Measurements from ENCODE around the gene ZNF407.

Gene ZNF407

GRCh38 chr18:74728586-74728985 is 130.9 kb downstream of the ZNF407 start:
- no peak for DNase-seq (ENCODE audit: low spot score)

- no peak for DNase-seq (ENCODE audit: low spot score)
These were observed 133.4 kb downstream of the ZNF407 start for GRCh38 chr18:74731097-74731496.

- no peak for DNase-seq (ENCODE audit: low spot score)
These were observed 134.7 kb downstream of the ZNF407 start for GRCh38 chr18:74732380-74732779.

- no peak for DNase-seq (ENCODE audit: low spot score)
These were observed 135.9 kb downstream of the ZNF407 start for GRCh38 chr18:74733598-74733997.

GRCh38 chr18:74734013-74734444 is 136.4 kb downstream of the ZNF407 start:
- DNase-seq (ENCODE audit: low spot score): no peak

GRCh38 chr18:74739926-74740325 is 142.3 kb downstream of the ZNF407 start:
- DNase-seq (ENCODE audit: low spot score): no peak

- DNase-seq (ENCODE audit: low spot score): no peak
These were observed 145.0 kb downstream of the ZNF407 start for GRCh38 chr18:74742573-74743243.

- DNase-seq (ENCODE audit: low spot score): no peak
These were observed 148.1 kb downstream of the ZNF407 start for GRCh38 chr18:74745633-74746403.

GRCh38 chr18:74748809-74749208 is 151.1 kb downstream of the ZNF407 start:
- DNase-seq (ENCODE audit: low spot score): no peak

- DNase-seq (ENCODE audit: low spot score): no peak
These were observed 161.3 kb downstream of the ZNF407 start for GRCh38 chr18:74758995-74759394.

GRCh38 chr18:74760026-74760425 is 162.4 kb downstream of the ZNF407 start:
- DNase-seq (ENCODE audit: low spot score): no peak

GRCh38 chr18:74760436-74760835 is 162.8 kb downstream of the ZNF407 start:
- no peak for DNase-seq (ENCODE audit: low spot score)

- no peak for DNase-seq (ENCODE audit: low spot score)
These were observed 168.6 kb downstream of the ZNF407 start for GRCh38 chr18:74766251-74766650.

- DNase-seq (ENCODE audit: low spot score): no peak
These were observed 170.4 kb downstream of the ZNF407 start for GRCh38 chr18:74768096-74768495.

- DNase-seq (ENCODE audit: low spot score): no peak
These were observed 175.5 kb downstream of the ZNF407 start for GRCh38 chr18:74773171-74773624.

GRCh38 chr18:74774486-74774885 is 176.8 kb downstream of the ZNF407 start:
- no peak for DNase-seq (ENCODE audit: low spot score)

GRCh38 chr18:74775239-74775638 is 177.6 kb downstream of the ZNF407 start:
- DNase-seq (ENCODE audit: low spot score): no peak

- DNase-seq (ENCODE audit: low spot score): no peak
These were observed 180.6 kb downstream of the ZNF407 start for GRCh38 chr18:74778191-74778847.

GRCh38 chr18:74784752-74785151 is 187.1 kb downstream of the ZNF407 start:
- no peak for DNase-seq (ENCODE audit: low spot score)

- no peak for DNase-seq (ENCODE audit: low spot score)
These were observed 188.0 kb downstream of the ZNF407 start for GRCh38 chr18:74785632-74786031.

GRCh38 chr18:74788657-74789056 is 191.0 kb downstream of the ZNF407 start:
- DNase-seq (ENCODE audit: low spot score): no peak

- no peak for DNase-seq (ENCODE audit: low spot score)
These were observed 191.4 kb downstream of the ZNF407 start for GRCh38 chr18:74789078-74789477.

- no peak for DNase-seq (ENCODE audit: low spot score)
These were observed 192.8 kb downstream of the ZNF407 start for GRCh38 chr18:74790451-74790850.

Data from D341Med (cell line).